H1 (cell line): ENCODE results near the gene NID2. TPM values are rescaled to one million over a fixed set of nuclear protein-coding genes. Genes with fewer than 3 reads are reported as not detected.

Source experiments
- CTCF ChIA-PET: fragments of 300-600 bp; sonication (Branson Sonifier 250); formaldehyde crosslinking; loops from one replicate; lab custom pipeline; 2021; ENCODE audit not compliant: partially characterized antibody; lab: Charles Lee
- POLR2A ChIA-PET: fragments of 300-600 bp; sonication (Branson Sonifier 250); formaldehyde crosslinking; loops from one replicate; lab custom pipeline; 2021; ENCODE audit warnings: inconsistent platforms; ENCODE audit not compliant: partially characterized antibody; lab: Charles Lee
- DNase-seq, 2 experiments: peaks; one replicate each; pipeline versions ENCODE4 v3.0.0 to v3.0.0-alpha.2; 2010 to 2022; ENCODE audit warnings: low spot score in 2 of 2, low read depth in 1 of 2, mixed read lengths in 1 of 2
- FAIRE-seq: peaks from 2 replicates; lab custom pipeline; 2011; peaks lifted over from hg19 to GRCh38; lab: Jason Lieb, UNC
- H2AFZ ChIP-seq: 2 replicates; pipeline ENCODE4 v1.8.1; 2012; ENCODE audit warnings: low read length, inconsistent platforms
- H2AK5ac ChIP-seq: 2 replicates; pipeline ENCODE4 v1.6.1; 2013; ENCODE audit warnings: low read depth, low read length
- H2BK120ac ChIP-seq: replicated peaks from 2 replicates; pipeline ENCODE3; 2013; ENCODE audit warnings: low read depth, low read length, inconsistent platforms
- H2BK12ac ChIP-seq: 2 replicates; pipeline ENCODE4 v1.6.1; 2013; ENCODE audit warnings: low read depth, low read length
- H2BK15ac ChIP-seq: 2 replicates; pipeline ENCODE4 v1.6.1; 2013; ENCODE audit warnings: low read length
- H2BK20ac ChIP-seq: 2 replicates; pipeline ENCODE4 v1.6.1; 2013; ENCODE audit warnings: low read length
- H2BK5ac ChIP-seq: 2 replicates; pipeline ENCODE4 v1.6.1; 2013; ENCODE audit warnings: low read depth, low read length
- H3K14ac ChIP-seq: 2 replicates; pipeline ENCODE4 v1.6.1; 2013; ENCODE audit warnings: inconsistent platforms; ENCODE audit not compliant: insufficient read length
- H3K18ac ChIP-seq: 2 replicates; pipeline ENCODE4 v1.6.1; 2013; ENCODE audit warnings: low read length; ENCODE audit errors: extremely low read depth
- H3K23ac ChIP-seq: 2 replicates; pipeline ENCODE4 v1.6.1; 2013; ENCODE audit warnings: inconsistent platforms; ENCODE audit not compliant: insufficient read length
- H3K23me2 ChIP-seq: 2 replicates; pipeline ENCODE4 v1.6.1; 2013; ENCODE audit warnings: low read depth, low read length
- H3K27ac ChIP-seq: 2 replicates; pipeline ENCODE4 v1.6.1; 2011; ENCODE audit warnings: low read depth, low read length, inconsistent platforms
- H3K27me3 ChIP-seq, 4 experiments: replicated peaks in 1 of 4; 1 replicate in 1 of 4; 2 replicates in 3 of 4; pipeline versions ENCODE4 v1.6.1 to v1.8.1; 2011 to 2013; ENCODE audit warnings: low read length in 3 of 4, mild to moderate bottlenecking in 3 of 4, inconsistent platforms in 2 of 4, mixed read lengths in 2 of 4, moderate library complexity in 1 of 4; ENCODE audit not compliant: control insufficient read depth in 3 of 4, insufficient read depth in 3 of 4; ENCODE audit errors: extremely low read depth in 1 of 4
- H3K36me3 ChIP-seq, 4 experiments: 2 replicates each; pipeline versions ENCODE4 v1.6.1 to v1.8.1; 2011 to 2013; ENCODE audit warnings: mild to moderate bottlenecking in 4 of 4, low read length in 3 of 4, moderate library complexity in 2 of 4, control low read depth in 1 of 4, inconsistent platforms in 1 of 4; ENCODE audit not compliant: insufficient read depth in 4 of 4, control insufficient read depth in 2 of 4
- H3K4ac ChIP-seq: replicated peaks from 2 replicates; pipeline ENCODE3; 2013; ENCODE audit warnings: low read length, low read depth, mixed read lengths, inconsistent platforms; ENCODE audit not compliant: insufficient read length
- H3K4me1 ChIP-seq, 4 experiments: replicated peaks in 1 of 4; 1 replicate in 1 of 4; 2 replicates in 3 of 4; pipeline versions ENCODE4 v1.6.1 to v1.8.1; 2011 to 2013; ENCODE audit warnings: low read length in 3 of 4, inconsistent platforms in 2 of 4, mixed read lengths in 1 of 4; ENCODE audit not compliant: insufficient read depth in 4 of 4, control insufficient read depth in 3 of 4
- H3K4me2 ChIP-seq, 2 experiments: 2 replicates each; pipeline versions ENCODE4 v1.6.1 to v1.8.1; 2011 to 2013; ENCODE audit warnings: low read depth in 2 of 2, low read length in 2 of 2, control low read depth in 1 of 2, inconsistent platforms in 1 of 2, mild to moderate bottlenecking in 1 of 2; ENCODE audit not compliant: insufficient read depth in 1 of 2
- H3K4me3 ChIP-seq, 4 experiments: fragments of 200-600, 300-600 bp in 1 of 4; sonication (generic), shearing (Covaris generic), sonication (Bioruptor Twin) in 1 of 4; 2 replicates each; pipeline versions ENCODE4 v1.5.1 to v1.8.1; 2011 to 2016; ENCODE audit warnings: low read length in 4 of 4, low read depth in 3 of 4, control low read depth in 2 of 4, inconsistent platforms in 2 of 4, mild to moderate bottlenecking in 2 of 4, mixed read lengths in 1 of 4, moderate library complexity in 1 of 4; ENCODE audit not compliant: insufficient read depth in 2 of 4; ENCODE audit errors: extremely low read depth in 1 of 4
- H3K56ac ChIP-seq: replicated peaks from 2 replicates; pipeline ENCODE3; 2013; ENCODE audit warnings: low read depth, mild to moderate bottlenecking, mixed read lengths, low read length, inconsistent platforms; ENCODE audit not compliant: insufficient read length
- H3K79me1 ChIP-seq: 2 replicates; pipeline ENCODE4 v1.6.1; 2013; ENCODE audit warnings: low read depth, low read length, control low read depth
- H3K79me2 ChIP-seq, 2 experiments: 2 replicates each; pipeline versions ENCODE4 v1.6.1 to v1.8.1; 2012 to 2013; ENCODE audit warnings: low read length in 2 of 2, mild to moderate bottlenecking in 2 of 2, inconsistent platforms in 1 of 2; ENCODE audit not compliant: insufficient read depth in 2 of 2, control insufficient read depth in 1 of 2
- H3K9ac ChIP-seq, 4 experiments: replicated peaks in 1 of 4; 1 replicate in 1 of 4; 2 replicates in 3 of 4; pipeline versions ENCODE4 v1.6.1 to v1.8.1; 2011 to 2013; ENCODE audit warnings: low read depth in 3 of 4, low read length in 3 of 4, control low read depth in 2 of 4, mild to moderate bottlenecking in 2 of 4, moderate library complexity in 2 of 4, inconsistent platforms in 1 of 4; ENCODE audit errors: extremely low read depth in 1 of 4
- H3K9me3 ChIP-seq, 2 experiments: 2 replicates each; pipeline versions ENCODE4 v1.6.1 to v1.8.1; 2012 to 2013; ENCODE audit warnings: mild to moderate bottlenecking in 2 of 2, moderate library complexity in 2 of 2, control low read depth in 1 of 2, inconsistent platforms in 1 of 2, low read depth in 1 of 2, low read length in 1 of 2, mixed read lengths in 1 of 2; ENCODE audit not compliant: insufficient read depth in 2 of 2
- H4K20me1 ChIP-seq, 2 experiments: replicated peaks in 1 of 2; 2 replicates each; pipeline versions ENCODE3 to v1.8.1; 2011 to 2013; ENCODE audit warnings: inconsistent platforms in 2 of 2, low read length in 2 of 2, mild to moderate bottlenecking in 1 of 2; ENCODE audit not compliant: insufficient read depth in 2 of 2, control insufficient read depth in 1 of 2
- H4K5ac ChIP-seq: 2 replicates; pipeline ENCODE4 v1.6.1; 2013; ENCODE audit warnings: low read length, low read depth, mixed read lengths, inconsistent platforms; ENCODE audit not compliant: insufficient read length
- H4K8ac ChIP-seq: 2 replicates; pipeline ENCODE4 v1.8.0; 2013; ENCODE audit warnings: mild to moderate bottlenecking, moderate library complexity, low read length, inconsistent platforms; ENCODE audit not compliant: insufficient read depth; ENCODE audit errors: extremely low read depth
- H4K91ac ChIP-seq: replicated peaks from 2 replicates; pipeline ENCODE3; 2013; ENCODE audit warnings: low read length, mixed read lengths, inconsistent platforms; ENCODE audit not compliant: insufficient read length
- EGR1 ChIP-seq: IDR thresholded peaks from 2 replicates; pipeline ENCODE4 v1.6.1; 2011; ENCODE audit warnings: low read depth, low read length, borderline replicate concordance
- EP300 ChIP-seq, 2 experiments: IDR thresholded peaks; 1 replicate in 1 of 2; 2 replicates in 1 of 2; pipeline ENCODE4 v1.6.1; 2011 to 2012; ENCODE audit warnings: low read depth in 2 of 2, low read length in 2 of 2, mild to moderate bottlenecking in 2 of 2, borderline replicate concordance in 1 of 2, inconsistent platforms in 1 of 2, moderate library complexity in 1 of 2
- GTF2F1 ChIP-seq: IDR thresholded peaks from 2 replicates; pipeline ENCODE4 v1.6.1; 2012; ENCODE audit warnings: low read depth, low read length, improper control_type of control experiment, borderline replicate concordance
- JUN ChIP-seq: IDR thresholded peaks from 2 replicates; pipeline ENCODE4 v1.6.1; 2011; ENCODE audit warnings: low read depth, mild to moderate bottlenecking, improper control_type of control experiment, low read length
- RNF2 ChIP-seq: fragments of 200-900, 300-1000 bp; sonication (generic); IDR thresholded peaks from 2 replicates; pipeline ENCODE4 v1.7.1; 2016; ENCODE audit warnings: borderline replicate concordance, low read depth, mild to moderate bottlenecking, antibody characterized with exemption, low read length; ENCODE audit not compliant: poor library complexity, severe bottlenecking; ENCODE audit errors: missing control alignments
- SP1 ChIP-seq: IDR thresholded peaks from 2 replicates; pipeline ENCODE4 v1.6.1; 2011; ENCODE audit warnings: low read depth, low read length
- TAF1 ChIP-seq: IDR thresholded peaks from 2 replicates; pipeline ENCODE4 v1.6.1; 2011; ENCODE audit warnings: mild to moderate bottlenecking, low read depth, low read length
- WGBS, 2 experiments: shearing (Covaris generic) in 1 of 2; methylation state at CpG; one replicate each; pipeline versions ENCODE4 v1.1.6 to v1.1.7; 2013 to 2015; ENCODE audit warnings: low lambda C conversion rate in 2 of 2, mixed read lengths in 2 of 2, inconsistent platforms in 1 of 2, low coverage in 1 of 2, missing lambda C conversion rate in 1 of 2; ENCODE audit not compliant: insufficient replicate concordance in 2 of 2, insufficient coverage in 1 of 2, insufficient read length in 1 of 2; ENCODE audit errors: extremely low coverage in 1 of 2, missing lambda C conversion rate in 1 of 2; 5-methylcytosine and 5-hydroxymethylcytosine counted together
- polyA plus RNA-seq, 7 experiments: library from polyadenylated mRNA; depleted of rRNA in 3 of 7; stranded (reverse) in 5 of 7; unstranded in 2 of 7; fragments of >200 nt in 5 of 7; fragments of 200-250 nt in 2 of 7; gene quantifications; 1 replicate in 5 of 7; 2 replicates in 1 of 7; 4 replicates in 1 of 7; pipeline versions ENCODE4 v1.2.1 to v1.2.3, GENCODE V29; 2011 to 2013; ENCODE audit warnings: missing spikeins in 2 of 7, mixed read lengths in 2 of 7
- total RNA-seq: library from RNA; stranded (reverse); fragmentation: NEBNext Ultra II Directional; extraction: Animal tissue kit (Norgen Biotek cat#: 25700); gene quantifications from 2 replicates; pipeline ENCODE4 v1.2.1, GENCODE V29; 2021
- TF ChIP-seq, protein P1 (sequence below), 3 experiments: IDR thresholded peaks; 1 replicate in 2 of 3; 2 replicates in 1 of 3; pipeline versions ENCODE4 v1.5.1 to v1.6.1; 2011; ENCODE audit warnings: low read length in 3 of 3, mild to moderate bottlenecking in 3 of 3, inconsistent platforms in 2 of 3, low read depth in 1 of 3, moderate library complexity in 1 of 3; ENCODE audit not compliant: insufficient read depth in 1 of 3; ENCODE audit errors: control extremely low read depth in 1 of 3

Gene NID2
- total and polyA plus RNA-seq, 2 of the 8 experiments (the other 6 are each of a cell fraction or from before 2014, with no cell fraction given) = 6.1 to 12.6 TPM

DNA sequence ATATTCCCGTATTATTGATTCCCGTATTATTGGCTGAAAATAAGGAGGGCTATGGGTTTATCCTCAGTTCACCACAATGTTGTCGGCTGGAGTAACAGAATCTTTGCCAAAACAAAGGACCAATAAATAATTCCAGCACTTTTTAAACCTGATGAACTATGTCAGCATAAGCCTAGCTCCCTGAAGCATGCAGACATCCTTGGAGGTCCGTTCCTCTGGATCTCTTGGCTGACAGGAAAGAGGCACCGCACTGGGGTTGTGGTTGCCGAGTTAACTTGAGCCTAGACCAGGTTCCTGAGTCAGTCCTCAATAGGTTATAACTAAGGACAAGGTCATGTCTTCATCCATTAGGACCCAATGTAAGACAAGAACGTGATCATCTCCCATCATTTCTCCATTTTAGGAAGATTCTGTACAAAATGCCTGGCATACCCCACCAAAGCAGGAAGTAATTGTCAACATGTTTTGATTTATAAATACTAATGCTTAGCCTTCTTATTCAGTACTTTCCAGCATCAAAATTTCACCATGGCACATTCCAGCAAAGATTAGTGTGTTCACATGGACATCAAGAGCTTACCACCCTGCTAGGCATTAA lies 36.6 kb downstream of the NID2 start:
- Histone ChIP-seq H3K36me3 (no peaks in the 10 kb centered on the region; a peak in 1 of 8 replicates), H4K8ac (no peak overlapping the region), H3K4me2 (no peak overlapping the region), H4K20me1 (no peaks in the 10 kb centered on the region), H3K27me3 (no peaks in the 10 kb centered on the region), H3K14ac (no peak overlapping the region), H2BK15ac (no peak overlapping the region), H3K56ac (no peak overlapping the region), H3K9ac (no peak overlapping the region), H4K5ac (no peak overlapping the region), H3K27ac (no peak overlapping the region), H3K9me3 (no peaks in the 10 kb centered on the region), H2BK12ac (no peak overlapping the region), H2BK5ac (no peak overlapping the region), H3K18ac (no peak overlapping the region), H2BK20ac (no peak overlapping the region), H3K23me2 (no peaks in the 10 kb centered on the region), H3K79me1 (no peaks in the 10 kb centered on the region), H3K4me3 (no peak overlapping the region), H3K4me1 (no peaks in the 10 kb centered on the region; a peak in 1 of 7 replicates), H3K79me2 (no peaks in the 10 kb centered on the region), H2BK120ac (no peak overlapping the region), H4K91ac (no peak overlapping the region), H3K4ac (no peak overlapping the region), H3K23ac (no peak overlapping the region), H2AFZ (no peak overlapping the region), H2AK5ac (no peak overlapping the region)
- TF ChIP-seq, protein P1, sequence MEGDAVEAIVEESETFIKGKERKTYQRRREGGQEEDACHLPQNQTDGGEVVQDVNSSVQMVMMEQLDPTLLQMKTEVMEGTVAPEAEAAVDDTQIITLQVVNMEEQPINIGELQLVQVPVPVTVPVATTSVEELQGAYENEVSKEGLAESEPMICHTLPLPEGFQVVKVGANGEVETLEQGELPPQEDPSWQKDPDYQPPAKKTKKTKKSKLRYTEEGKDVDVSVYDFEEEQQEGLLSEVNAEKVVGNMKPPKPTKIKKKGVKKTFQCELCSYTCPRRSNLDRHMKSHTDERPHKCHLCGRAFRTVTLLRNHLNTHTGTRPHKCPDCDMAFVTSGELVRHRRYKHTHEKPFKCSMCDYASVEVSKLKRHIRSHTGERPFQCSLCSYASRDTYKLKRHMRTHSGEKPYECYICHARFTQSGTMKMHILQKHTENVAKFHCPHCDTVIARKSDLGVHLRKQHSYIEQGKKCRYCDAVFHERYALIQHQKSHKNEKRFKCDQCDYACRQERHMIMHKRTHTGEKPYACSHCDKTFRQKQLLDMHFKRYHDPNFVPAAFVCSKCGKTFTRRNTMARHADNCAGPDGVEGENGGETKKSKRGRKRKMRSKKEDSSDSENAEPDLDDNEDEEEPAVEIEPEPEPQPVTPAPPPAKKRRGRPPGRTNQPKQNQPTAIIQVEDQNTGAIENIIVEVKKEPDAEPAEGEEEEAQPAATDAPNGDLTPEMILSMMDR (IDR thresholded peaks at IDR 0.05; ENCODE audit: control extremely low read depth in 1 of 3, insufficient read depth in 1 of 3, low read depth in 1 of 3, low read length in 3 of 3) = no peak
- TF ChIP-seq RNF2 (no peak), GTF2F1 (no peak), SP1 (no peak), TAF1 (no peak), EGR1 (no peak), JUN (no peak), EP300 (IDR thresholded peaks at IDR 0.05; ENCODE audit: borderline replicate concordance in 1 of 2, low read depth in 2 of 2, low read length in 2 of 2) (no peak)
- DNase-seq (no peak), FAIRE-seq (no peak)
- CTCF ChIA-PET = interaction anchor here (0.8 to 4.8 kb wide), 7 partner anchors 11 to 241 kb away, joined by 3 to 25 read pairs (median 6); no protein-coding TSS in a partner anchor
- POLR2A ChIA-PET = no interaction called here
- 79% methylated on average over 7 of the region's 7 CpGs; no CpG with 5 or more reads in 1 of the 2 experiments for WGBS, 2 experiments
